Naive thymus-derived CD4-positive, alpha-beta T cell (primary cell): ENCODE data around the gene AOPEP. TPM values are rescaled to one million over a fixed set of nuclear protein-coding genes. Genes with fewer than 3 reads are reported as not detected.

ENCODE experiments used
- ATAC-seq: fragments of 150-1000 bp; cut with Tn5 transposase; 2 replicates; pipeline ENCODE4 v1.10.0; 2021; ENCODE audit warnings: mild to moderate bottlenecking, moderate library complexity
- CTCF ChIA-PET: fragments of 350-600 bp; sonication (Branson Sonifier 250); formaldehyde crosslinking; loops from one replicate; lab custom pipeline; 2021; ENCODE audit warnings: antibody characterized with exemption; lab: Charles Lee
- POLR2A ChIA-PET: fragments of 350-600 bp; sonication (Branson Sonifier 250); formaldehyde crosslinking; loops from one replicate; lab custom pipeline; 2021; ENCODE audit warnings: antibody characterized with exemption, inconsistent platforms; lab: Charles Lee
- DNase-seq, 9 donors: peaks; one replicate each; pipeline versions ENCODE4 v3.0.0 to v3.0.0-alpha.2; 2020 to 2022; ENCODE audit warnings: mixed read lengths in 1 of 9
- H3K27ac ChIP-seq: one replicate; pipeline ENCODE4 v1.7.0; 2013; ENCODE audit warnings: mild to moderate bottlenecking, low read depth, low read length, moderate library complexity
- H3K27me3 ChIP-seq, 2 donors: one replicate each; pipeline ENCODE4 v1.7.0; 2013; ENCODE audit warnings: low read length in 2 of 2, mild to moderate bottlenecking in 2 of 2, moderate library complexity in 2 of 2; ENCODE audit not compliant: control insufficient read depth in 2 of 2, insufficient read depth in 2 of 2
- H3K36me3 ChIP-seq, 3 experiments: 1 replicate in 2 of 3; 2 replicates in 1 of 3; pipeline ENCODE4 v1.7.0; 2013; ENCODE audit warnings: low read length in 3 of 3, mild to moderate bottlenecking in 3 of 3, moderate library complexity in 1 of 3; ENCODE audit not compliant: insufficient read depth in 3 of 3, control insufficient read depth in 2 of 3
- H3K4me1 ChIP-seq, 2 donors: one replicate each; pipeline ENCODE4 v1.7.0; 2013; ENCODE audit warnings: low read length in 2 of 2, mild to moderate bottlenecking in 2 of 2, moderate library complexity in 1 of 2; ENCODE audit not compliant: control insufficient read depth in 2 of 2, insufficient read depth in 2 of 2
- H3K4me3 ChIP-seq: 2 replicates; pipeline ENCODE4 v1.7.0; 2013; ENCODE audit warnings: mild to moderate bottlenecking, low read length
- H3K9me3 ChIP-seq, 3 experiments: 1 replicate in 2 of 3; 2 replicates in 1 of 3; pipeline ENCODE4 v1.7.0; 2013; ENCODE audit warnings: low read length in 3 of 3; ENCODE audit not compliant: control insufficient read depth in 2 of 3
- H3K27ac Mint-ChIP-seq, 9 donors: one replicate each; pipeline ENCODE4 v1.8.0; 2020 to 2022; ENCODE audit warnings: mixed read lengths in 9 of 9, mild to moderate bottlenecking in 8 of 9, moderate library complexity in 5 of 9, inconsistent platforms in 2 of 9
- H3K27me3 Mint-ChIP-seq, 5 donors: one replicate each; pipeline ENCODE4 v1.8.0; 2021 to 2022; ENCODE audit warnings: mixed read lengths in 5 of 5, mild to moderate bottlenecking in 1 of 5
- H3K36me3 Mint-ChIP-seq, 5 donors: one replicate each; pipeline ENCODE4 v1.8.0; 2020 to 2022; ENCODE audit warnings: mixed read lengths in 5 of 5, mild to moderate bottlenecking in 3 of 5, inconsistent platforms in 1 of 5
- H3K4me1 Mint-ChIP-seq, 7 donors: one replicate each; pipeline ENCODE4 v1.8.0; 2020 to 2022; ENCODE audit warnings: mixed read lengths in 7 of 7, mild to moderate bottlenecking in 3 of 7, inconsistent platforms in 1 of 7
- H3K4me3 Mint-ChIP-seq, 10 donors: one replicate each; pipeline ENCODE4 v1.8.0; 2020 to 2022; ENCODE audit warnings: mild to moderate bottlenecking in 10 of 10, mixed read lengths in 10 of 10, moderate library complexity in 6 of 10, inconsistent platforms in 2 of 10
- H3K9me3 Mint-ChIP-seq, 11 donors: one replicate each; pipeline ENCODE4 v1.8.0; 2020 to 2022; ENCODE audit warnings: mixed read lengths in 11 of 11, mild to moderate bottlenecking in 4 of 11, inconsistent platforms in 1 of 11, moderate library complexity in 1 of 11
- intact Hi-C, 2 donors: fragments of 100-400 bp; cut with micrococcal nuclease; formaldehyde crosslinking; loops; one replicate each; pipeline ENCODE4 v1.15.1; 2023
- polyA plus RNA-seq, 2 donors: library from polyadenylated mRNA; unstranded; fragments of 300-500 nt; fragmentation: Illumina TruSeq; gene quantifications; one replicate each; pipeline ENCODE4 v1.2.3, GENCODE V29; 2021
- total RNA-seq, 6 experiments: library from RNA in 5 of 6; stranded (reverse) in 5 of 6; gene quantifications; 1 replicate in 5 of 6; 2 replicates in 1 of 6; pipeline ENCODE4 v1.2.3 and lab custom pipeline; 2021 to 2026

The AOPEP gene
- total and polyA plus RNA-seq, 7 experiments from 2014 or later = 5.7 to 19.0 (median 13.6) TPM

DNA sequence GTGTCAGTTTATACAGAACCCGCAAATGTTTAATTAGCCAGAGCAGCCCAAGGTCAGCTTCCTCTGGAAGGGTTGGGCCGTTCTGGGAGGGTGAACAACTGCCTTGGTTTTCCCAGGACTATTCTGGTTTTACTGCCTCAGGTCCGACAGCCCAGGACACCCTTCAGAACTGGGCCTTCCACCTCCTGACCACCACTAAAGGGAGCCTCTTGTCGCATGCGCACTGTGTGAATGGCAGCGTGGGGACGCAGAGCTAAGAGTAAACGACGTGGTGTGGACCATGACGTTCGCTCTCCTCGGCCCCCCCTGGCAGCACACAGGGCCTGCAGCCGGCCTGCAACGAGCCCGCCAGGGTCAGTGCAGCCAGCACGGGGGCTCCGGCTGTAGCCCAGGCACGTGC is 376.1 kb downstream of the AOPEP start:
- intact Hi-C loops = no loop called here
- CTCF ChIA-PET = no interaction called here

DNA sequence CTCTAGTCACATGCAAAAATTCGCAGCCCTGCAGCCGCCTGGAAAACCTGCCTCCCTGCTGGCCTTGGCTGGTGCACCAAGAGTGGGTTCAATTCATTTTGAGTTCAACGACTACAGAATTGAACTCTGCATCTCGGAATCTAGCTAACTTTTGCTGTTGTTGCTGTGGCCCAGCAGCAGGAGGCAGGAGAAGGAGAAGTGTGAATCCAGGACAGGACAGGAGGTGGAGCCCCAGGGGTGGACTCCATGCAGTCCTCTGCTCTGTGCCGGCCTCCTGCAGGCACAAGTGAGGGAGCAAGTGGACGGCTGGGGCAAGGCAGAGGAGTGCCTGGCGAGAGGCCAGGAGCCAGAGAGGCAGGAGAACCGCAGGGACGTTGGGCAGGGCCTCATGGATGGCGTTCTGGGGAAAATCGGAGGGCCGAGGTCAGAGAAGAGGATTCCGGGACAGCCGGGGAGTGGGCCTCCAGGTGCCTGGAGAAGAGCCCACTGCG is 376.8 kb downstream of the AOPEP start:
- Histone ChIP-seq H3K36me3 (peaks cover 0 to 7% (median 0%) of the 10 kb centered on the region in 3 experiments), H3K9me3 (no peaks in the 10 kb centered on the region), H3K4me1 (no peaks in the 10 kb centered on the region), H3K27me3 (no peaks in the 10 kb centered on the region), H3K27ac (no peak overlapping the region), H3K4me3 (no peak overlapping the region)
- POLR2A ChIA-PET = no interaction called here
- no peaks in the 10 kb centered on the region for H3K9me3 Mint-ChIP-seq
- intact Hi-C loops = no loop called here
- H3K36me3 Mint-ChIP-seq = peaks cover 0 to 9% (median 3%) of the 10 kb centered on the region in 5 donors
- H3K4me1 Mint-ChIP-seq = peaks cover 0 to 5% (median 0%) of the 10 kb centered on the region in 7 donors
- no peak for DNase-seq
- no peaks in the 10 kb centered on the region for H3K27me3 Mint-ChIP-seq
- CTCF ChIA-PET = no interaction called here
- H3K4me3 Mint-ChIP-seq = no peak overlapping the region
- no peak overlapping the region for H3K27ac Mint-ChIP-seq
- ATAC-seq = no peak

More for the DNA sequence above, 376.1 kb downstream of the AOPEP start:
- H3K36me3 ChIP-seq = peaks cover 0 to 7% (median 0%) of the 10 kb centered on the region in 3 experiments
- Mint-ChIP-seq H3K27ac (no peak overlapping the region), H3K27me3 (no peaks in the 10 kb centered on the region), H3K4me1 (peaks cover 0 to 5% (median 0%) of the 10 kb centered on the region in 7 donors), H3K4me3 (no peak overlapping the region), H3K36me3 (peaks cover 0 to 13% (median 3%) of the 10 kb centered on the region in 5 donors), H3K9me3 (no peaks in the 10 kb centered on the region)
- H3K4me1 ChIP-seq = no peaks in the 10 kb centered on the region
- no peak for ATAC-seq
- POLR2A ChIA-PET = no interaction called here
- H3K27ac ChIP-seq = no peak overlapping the region
- DNase-seq = no peak
- no peak overlapping the region for H3K4me3 ChIP-seq
- no peaks in the 10 kb centered on the region for H3K27me3 ChIP-seq
- no peaks in the 10 kb centered on the region for H3K9me3 ChIP-seq

DNA sequence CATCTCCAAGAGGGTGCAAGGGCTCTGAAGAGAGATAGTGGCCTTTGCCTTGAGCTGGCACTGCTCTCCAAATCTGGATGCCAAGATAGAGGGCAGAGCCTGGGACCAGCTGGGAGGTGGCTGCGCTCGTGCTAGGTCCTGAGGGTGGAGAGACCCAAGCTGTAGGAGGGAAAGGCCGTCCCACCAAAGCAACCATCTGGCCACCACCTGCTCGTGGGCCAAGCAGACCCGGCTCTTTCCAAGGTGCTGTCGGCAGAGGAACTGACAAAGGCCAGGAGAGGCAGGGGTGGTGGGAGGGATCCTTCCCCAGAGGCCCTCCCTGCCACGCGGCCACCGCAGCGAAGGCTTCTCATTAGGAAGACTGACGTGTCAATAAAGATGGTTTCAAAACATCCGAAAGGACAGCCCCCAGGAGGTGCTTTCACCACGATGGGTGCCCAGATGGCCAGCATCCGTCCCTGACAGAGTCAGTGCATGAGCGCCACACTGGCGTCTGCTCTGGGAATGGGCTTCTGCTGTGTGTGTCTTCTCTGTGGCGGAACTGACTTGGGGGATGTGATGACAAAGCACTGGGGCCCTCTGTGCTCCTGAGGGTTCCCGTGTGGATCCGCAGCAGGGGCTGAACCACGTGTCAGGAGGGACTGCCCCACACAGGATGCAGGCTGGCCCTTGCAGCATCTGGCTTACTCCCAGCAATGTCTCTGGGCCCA is 377.5 kb downstream of the AOPEP start:
- no peaks in the 10 kb centered on the region for H3K9me3 ChIP-seq
- ChIA-PET CTCF (no interaction called here), POLR2A (no interaction called here)
- Mint-ChIP-seq H3K9me3 (no peaks in the 10 kb centered on the region), H3K4me1 (peaks cover 0 to 5% (median 0%) of the 10 kb centered on the region in 7 donors), H3K4me3 (no peak overlapping the region), H3K27me3 (no peaks in the 10 kb centered on the region), H3K27ac (no peak overlapping the region), H3K36me3 (peaks cover 0 to 10% (median 3%) of the 10 kb centered on the region in 5 donors)
- H3K4me3 ChIP-seq = no peak overlapping the region
- intact Hi-C loops = no loop called here
- H3K27ac ChIP-seq = no peak overlapping the region
- no peak for DNase-seq
- no peaks in the 10 kb centered on the region for H3K27me3 ChIP-seq
- peaks cover 0 to 7% (median 0%) of the 10 kb centered on the region in 3 experiments for H3K36me3 ChIP-seq
- no peaks in the 10 kb centered on the region for H3K4me1 ChIP-seq
- ATAC-seq = no peak

DNA sequence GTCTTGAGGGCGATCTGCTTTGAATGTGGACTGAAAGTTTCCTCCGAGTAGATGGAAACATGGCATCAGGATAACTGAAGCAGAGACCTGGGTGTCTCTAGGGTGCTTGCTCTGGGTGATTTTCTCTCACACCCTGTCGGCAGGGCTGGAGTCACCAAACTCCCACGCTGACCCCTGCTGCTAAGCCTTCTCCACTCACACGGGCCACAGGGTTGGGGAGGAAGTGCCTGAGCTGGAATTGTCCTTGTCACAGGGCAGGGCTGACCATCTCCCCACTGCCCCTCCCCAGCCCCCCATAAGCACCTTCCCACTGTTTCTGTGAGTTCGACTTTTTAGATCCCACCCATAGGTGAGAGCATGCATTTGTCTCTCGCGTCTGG is 378.1 kb downstream of the AOPEP start:
- no peak for DNase-seq
- no peak for ATAC-seq
- Mint-ChIP-seq H3K4me1 (peaks cover 0 to 5% (median 0%) of the 10 kb centered on the region in 7 donors), H3K27ac (peak overlapping the region in 1 of 9 donors; percentile 10), H3K9me3 (no peaks in the 10 kb centered on the region), H3K36me3 (peaks cover 0 to 10% (median 3%) of the 10 kb centered on the region in 5 donors), H3K27me3 (no peaks in the 10 kb centered on the region), H3K4me3 (no peak overlapping the region)
- Histone ChIP-seq H3K9me3 (no peaks in the 10 kb centered on the region), H3K4me1 (no peaks in the 10 kb centered on the region), H3K4me3 (no peak overlapping the region), H3K36me3 (peaks cover 0 to 6% (median 0%) of the 10 kb centered on the region in 3 experiments), H3K27me3 (no peaks in the 10 kb centered on the region), H3K27ac (no peak overlapping the region)
- intact Hi-C loops = no loop called here
- ChIA-PET POLR2A (no interaction called here), CTCF (no interaction called here)

DNA sequence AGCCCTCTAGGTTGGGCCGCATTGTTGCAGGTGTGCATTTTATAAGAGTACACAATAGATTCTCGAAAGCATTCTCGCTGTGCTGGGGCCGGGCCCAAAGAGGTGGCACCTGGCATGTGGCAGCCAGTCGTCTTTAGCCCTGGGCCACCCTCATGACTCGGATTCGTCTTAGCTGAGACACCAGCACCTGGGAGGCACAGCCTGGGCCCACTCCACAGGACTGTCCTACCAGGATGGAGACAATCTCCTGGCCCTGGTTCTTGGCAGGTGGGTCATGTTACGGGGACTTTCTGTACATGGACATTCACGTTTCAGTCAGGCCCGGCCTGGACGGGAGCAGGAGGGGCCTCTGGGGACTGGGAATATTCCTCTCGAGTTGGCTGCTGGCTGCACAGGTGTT is 378.5 kb downstream of the AOPEP start:
- Histone ChIP-seq H3K4me3 (no peak overlapping the region), H3K36me3 (peaks cover 0 to 2% (median 0%) of the 10 kb centered on the region in 3 experiments), H3K27ac (no peak overlapping the region), H3K9me3 (no peaks in the 10 kb centered on the region), H3K27me3 (no peaks in the 10 kb centered on the region), H3K4me1 (no peaks in the 10 kb centered on the region)
- Mint-ChIP-seq H3K4me1 (peaks cover 0 to 5% (median 0%) of the 10 kb centered on the region in 7 donors), H3K36me3 (peaks cover 0 to 10% (median 3%) of the 10 kb centered on the region in 5 donors), H3K27ac (peak overlapping the region in 1 of 9 donors; percentile 10), H3K27me3 (no peaks in the 10 kb centered on the region), H3K4me3 (no peak overlapping the region), H3K9me3 (no peaks in the 10 kb centered on the region)
- ATAC-seq (no peak), DNase-seq (no peak)
- ChIA-PET CTCF (no interaction called here), POLR2A (no interaction called here)
- intact Hi-C loops = no loop called here

DNA sequence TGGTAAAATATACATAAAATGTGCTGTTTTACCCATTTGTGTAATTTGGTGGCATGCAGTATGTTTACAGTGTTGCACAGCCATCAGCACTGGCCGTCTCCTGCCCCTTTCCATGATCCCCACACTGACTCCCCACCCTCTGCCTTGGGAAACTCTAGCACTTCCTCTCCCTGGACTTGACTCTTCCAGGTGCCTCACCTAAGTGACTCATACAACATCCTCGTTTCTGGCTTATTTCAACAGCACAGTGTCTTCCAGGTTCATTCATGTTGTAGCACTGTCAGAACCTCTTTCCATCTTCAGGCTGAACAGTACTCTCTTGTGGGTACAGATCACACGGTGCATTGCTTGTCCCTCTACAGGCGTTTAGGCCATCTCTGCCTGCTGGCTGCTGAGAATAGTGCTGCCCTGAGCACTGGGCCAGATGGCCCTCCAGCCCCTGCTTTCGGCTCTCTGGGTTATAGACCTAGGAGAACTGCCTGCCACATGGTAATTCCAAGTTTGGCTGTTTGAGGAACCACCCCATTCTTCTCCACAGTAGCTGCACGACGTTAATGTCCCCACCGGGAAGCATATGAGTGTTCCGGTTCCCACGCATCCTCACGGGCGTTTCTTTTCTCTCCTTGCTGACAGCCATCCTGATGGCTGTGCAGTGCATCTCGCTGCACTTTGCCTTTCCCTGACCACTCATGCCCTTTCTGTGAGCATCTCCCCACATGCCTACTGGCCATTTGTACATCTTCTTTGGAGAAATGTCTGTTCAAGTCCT is 379.2 kb downstream of the AOPEP start:
- no peak for ATAC-seq
- Histone ChIP-seq H3K27me3 (no peaks in the 10 kb centered on the region), H3K4me1 (no peaks in the 10 kb centered on the region), H3K9me3 (no peaks in the 10 kb centered on the region), H3K4me3 (no peak overlapping the region), H3K27ac (no peak overlapping the region), H3K36me3 (no peaks in the 10 kb centered on the region)
- Mint-ChIP-seq H3K36me3 (peaks cover 0 to 10% (median 3%) of the 10 kb centered on the region in 5 donors), H3K9me3 (no peaks in the 10 kb centered on the region), H3K4me1 (peaks cover 0 to 5% (median 0%) of the 10 kb centered on the region in 7 donors), H3K27me3 (no peaks in the 10 kb centered on the region), H3K27ac (no peak overlapping the region), H3K4me3 (no peak overlapping the region)
- DNase-seq = no peak
- POLR2A ChIA-PET = no interaction called here
- CTCF ChIA-PET = no interaction called here
- intact Hi-C loops = no loop called here
